ENCODE measurements around the gene CDH24.

CDH24 gene

GRCh38 chr14:23089498-23090253 is 32.4 kb upstream of the CDH24 start:
- no peak for DNase-seq

DNA sequence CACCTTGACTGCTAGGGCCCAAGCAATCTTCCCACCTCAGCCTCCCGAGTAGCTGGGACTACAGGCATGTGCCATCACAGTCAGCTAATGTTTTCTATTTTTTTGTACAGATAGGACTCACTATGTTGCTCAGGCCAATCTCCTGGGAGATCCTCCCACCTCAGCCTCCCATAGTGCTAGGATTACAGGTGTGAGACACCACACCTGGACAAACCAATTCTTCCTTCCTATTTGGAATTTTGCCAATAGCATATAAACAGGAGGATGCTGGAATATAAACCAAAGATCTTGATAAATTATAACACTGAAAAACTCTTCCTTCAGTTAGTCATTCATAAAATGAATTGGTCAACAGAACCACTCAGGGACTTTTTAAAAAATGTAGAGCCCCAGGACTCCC is 29.2 kb upstream of the CDH24 start:
- DNase-seq, result no peak

GRCh38 chr14:23085458-23085857 is 28.1 kb upstream of the CDH24 start:
- DNase-seq, result no peak

DNA sequence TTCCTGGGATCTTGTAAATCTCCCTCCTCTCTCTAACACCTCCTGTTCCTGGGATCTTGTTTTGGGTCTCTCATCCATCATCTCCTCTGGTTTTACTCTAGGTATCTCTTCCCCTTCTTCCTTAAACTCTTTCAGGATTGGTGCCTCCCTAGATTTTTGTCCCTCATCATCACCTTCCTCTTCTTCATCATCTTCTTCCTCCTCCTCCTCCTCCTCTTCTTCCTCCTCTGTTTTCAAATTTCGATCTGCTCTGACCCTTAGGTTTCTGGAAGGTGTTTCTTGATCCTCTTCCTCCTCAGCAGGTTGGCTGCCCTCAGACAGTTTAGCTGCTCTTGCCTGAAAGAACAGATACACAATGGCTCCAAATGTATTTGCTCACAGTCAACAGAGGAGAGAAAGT is 23.2 kb upstream of the CDH24 start:
- DNase-seq, result no peak

GRCh38 chr14:23079716-23080115 is 22.4 kb upstream of the CDH24 start:
- DNase-seq, result no peak

GRCh38 chr14:23078692-23079116 is 21.4 kb upstream of the CDH24 start:
- no peak for DNase-seq

GRCh38 chr14:23077962-23078361 is 20.6 kb upstream of the CDH24 start:
- no peak for DNase-seq

DNA sequence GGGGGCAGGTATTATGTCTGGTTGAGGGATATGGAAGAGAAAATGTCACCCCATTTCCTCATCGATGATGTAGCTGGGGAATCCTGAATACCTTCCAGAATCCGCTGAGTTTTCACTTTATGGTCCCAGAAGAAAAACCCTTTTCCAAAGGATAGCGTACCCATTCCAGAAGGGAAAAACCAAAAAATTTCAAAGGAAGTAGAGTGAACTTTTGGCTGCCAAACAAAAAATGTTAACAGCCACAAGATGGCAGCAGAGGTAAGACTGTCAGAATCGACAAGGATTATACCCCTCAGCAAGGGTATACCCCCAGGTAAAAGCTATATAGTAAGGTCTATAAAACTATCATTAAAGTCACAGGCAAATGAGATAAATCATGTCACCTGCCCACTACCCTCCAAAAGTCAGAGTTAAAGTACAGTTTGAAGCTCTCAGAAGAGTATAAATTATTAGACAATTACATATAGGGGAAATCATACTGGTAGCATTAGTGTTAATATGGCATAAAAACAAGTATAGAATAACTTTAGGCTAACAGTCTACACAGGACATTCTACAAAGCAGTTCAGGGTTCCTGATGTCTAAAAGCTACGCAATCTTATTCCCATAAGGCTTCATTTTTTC is 19.6 kb upstream of the CDH24 start:
- no peak for DNase-seq

- no peak for DNase-seq
Observed at GRCh38 chr14:23074906-23075305, 17.6 kb upstream of the CDH24 start.

DNA sequence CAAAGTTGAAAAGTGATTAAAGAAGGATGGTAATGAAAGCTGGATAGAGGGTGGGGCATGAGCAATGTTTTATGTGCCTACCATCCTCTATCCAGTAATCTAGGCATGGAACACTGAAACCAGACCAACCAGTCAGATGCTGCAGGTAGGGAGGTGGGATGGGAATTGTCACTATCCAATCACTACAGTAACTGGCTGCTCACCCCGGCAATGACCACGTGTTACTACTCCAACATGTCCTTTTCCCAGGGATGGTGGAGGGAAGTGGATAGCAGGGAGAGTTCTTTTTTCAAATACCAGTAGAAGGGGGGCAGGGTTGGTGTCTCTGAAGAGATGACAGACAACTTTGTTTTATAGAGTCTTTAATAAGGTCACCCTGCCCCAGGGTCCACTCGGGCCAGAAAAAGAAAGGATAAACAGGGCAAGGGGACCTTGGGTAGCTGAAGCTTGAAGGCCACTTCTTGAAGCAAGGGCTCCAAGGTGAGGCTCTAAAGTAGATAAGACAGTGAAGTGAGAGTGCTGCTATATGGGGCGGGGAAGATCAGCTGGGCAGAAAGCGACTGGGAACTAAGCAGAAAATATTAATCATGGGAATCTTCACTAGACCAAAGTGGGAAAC is 14.7 kb upstream of the CDH24 start:
- DNase-seq, result no peak

- DNase-seq, result no peak
Observed at GRCh38 chr14:23071244-23071920, 14.1 kb upstream of the CDH24 start.

DNA sequence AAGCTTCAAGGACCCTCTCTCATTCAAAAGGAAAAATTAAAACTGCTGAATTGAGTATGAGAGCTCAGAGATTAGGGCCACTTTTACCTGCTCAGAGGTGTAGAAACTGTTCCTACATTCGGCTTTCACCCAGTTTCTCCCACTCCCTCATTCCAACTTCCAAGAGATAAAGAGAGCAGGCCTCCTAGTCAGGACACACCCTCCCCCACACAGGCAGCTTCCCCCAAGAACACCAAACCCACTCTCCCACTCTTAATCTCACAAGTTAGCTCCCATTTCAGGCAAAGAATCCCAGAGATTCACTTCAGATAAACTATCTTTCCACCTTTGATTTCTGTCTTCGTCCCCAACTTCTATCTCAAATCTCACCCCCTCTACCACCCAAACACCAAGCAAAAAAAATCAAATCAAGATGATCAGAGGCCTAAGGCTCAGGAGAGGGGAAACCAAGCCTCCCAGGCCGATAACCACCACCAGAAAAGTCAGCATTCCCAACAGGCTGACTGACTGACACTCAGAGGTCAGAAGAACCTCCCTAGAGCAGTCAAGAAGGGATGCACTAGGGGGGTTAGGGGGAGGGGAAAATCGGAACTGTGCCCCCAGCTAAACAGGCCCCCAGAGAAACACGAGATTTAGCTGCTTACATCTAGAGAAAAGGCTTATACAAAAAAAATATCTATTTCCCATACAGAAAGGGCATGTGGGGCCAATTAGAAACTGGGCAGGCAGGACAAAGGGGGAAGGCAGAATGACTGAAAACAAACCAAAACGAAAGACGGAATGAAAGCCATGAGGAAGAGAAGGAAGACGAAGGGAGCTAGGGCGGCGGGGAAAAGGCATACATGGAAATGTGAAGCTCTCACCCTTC is 13.2 kb upstream of the CDH24 start:
- DNase-seq, result no peak

- no peak for DNase-seq
Observed at GRCh38 chr14:23069413-23069806, 12.1 kb upstream of the CDH24 start.

GRCh38 chr14:23068789-23069412 is 11.6 kb upstream of the CDH24 start:
- no peak for DNase-seq

DNA sequence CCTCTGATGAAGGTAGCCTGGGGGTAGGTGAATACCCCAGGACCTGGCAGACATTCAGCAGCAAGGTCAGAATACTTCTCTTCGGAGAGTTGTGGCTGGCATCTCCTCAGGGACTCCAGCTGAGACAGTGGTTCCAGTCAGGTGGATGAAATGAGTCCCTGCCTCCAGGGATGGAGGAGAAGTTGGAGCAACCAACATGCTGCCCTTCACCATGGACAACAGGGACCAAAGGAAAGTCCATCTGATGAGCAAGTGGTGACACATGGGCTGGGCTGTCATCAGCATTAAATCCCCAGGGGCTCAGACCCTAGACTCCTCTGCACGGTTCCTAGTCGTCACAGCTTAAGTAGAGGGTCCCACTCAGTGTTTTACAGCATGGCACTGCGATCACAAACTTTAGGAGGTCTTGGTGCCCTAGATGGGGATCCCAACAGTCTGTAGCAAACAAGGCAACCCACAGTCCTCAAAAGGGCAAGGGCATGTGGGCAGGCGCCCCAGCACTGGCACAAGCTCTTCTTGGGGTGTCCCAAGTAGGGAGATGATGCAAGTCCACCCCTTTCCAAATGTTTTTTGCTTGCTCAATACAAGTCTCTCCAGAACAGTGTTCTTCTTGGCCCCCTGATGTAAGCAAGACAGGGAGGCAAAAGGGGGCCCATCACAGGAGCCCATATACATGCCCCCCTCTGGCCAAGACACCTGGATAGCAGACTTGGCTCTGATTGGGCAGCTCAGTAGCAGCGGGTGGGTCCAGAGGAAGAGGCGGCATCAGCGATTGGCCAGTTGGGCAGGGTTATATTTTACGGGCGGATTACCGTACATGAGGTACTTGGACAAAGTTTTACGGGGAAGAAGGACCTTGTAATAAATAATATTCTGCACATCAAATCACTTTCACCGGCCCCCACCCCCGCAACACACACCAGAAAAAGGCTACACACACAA is 10.8 kb upstream of the CDH24 start:
- no peak for DNase-seq

DNA sequence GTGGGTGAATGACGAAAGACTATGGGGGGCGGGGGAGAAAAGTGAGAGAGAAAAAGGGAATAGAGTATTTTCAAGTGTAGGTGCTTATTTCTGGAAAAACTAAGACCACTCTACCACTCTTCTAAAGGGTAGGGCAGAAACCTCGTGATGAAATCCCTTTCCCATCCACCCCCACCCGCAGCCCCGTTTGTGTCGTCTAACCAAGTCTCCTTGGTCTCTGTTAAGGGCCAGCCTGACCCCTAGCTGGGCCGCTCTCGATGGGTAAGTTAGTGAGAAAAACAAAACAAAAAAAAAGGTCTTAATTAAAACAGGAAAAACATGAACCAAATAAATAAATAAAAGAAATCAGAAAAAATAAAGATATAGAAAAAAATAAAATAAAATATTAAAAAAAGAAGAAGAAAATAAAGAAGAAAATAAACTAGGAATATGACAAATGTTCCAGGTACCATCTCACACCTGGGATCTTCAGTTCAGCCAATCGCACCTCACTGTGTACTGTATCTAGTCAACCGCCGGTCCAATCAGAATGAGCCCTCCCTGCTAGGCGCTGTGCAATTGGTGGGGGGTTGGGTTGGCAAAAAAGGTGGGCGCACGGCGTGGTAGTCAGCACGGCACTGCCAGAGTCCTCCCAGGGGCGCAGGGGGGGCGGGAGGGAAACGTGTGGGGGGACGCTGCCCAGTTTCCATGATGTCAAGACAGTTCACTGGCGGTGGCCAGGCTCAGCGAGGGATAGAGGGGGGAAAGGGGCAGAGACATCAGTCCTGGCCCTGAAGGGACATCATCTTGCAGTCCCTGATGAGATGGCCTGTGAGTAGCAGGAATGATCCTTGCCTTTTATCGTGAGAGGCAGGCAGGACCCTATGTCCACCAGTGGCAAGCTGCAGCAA is 9.8 kb upstream of the CDH24 start:
- no peak for DNase-seq

DNA sequence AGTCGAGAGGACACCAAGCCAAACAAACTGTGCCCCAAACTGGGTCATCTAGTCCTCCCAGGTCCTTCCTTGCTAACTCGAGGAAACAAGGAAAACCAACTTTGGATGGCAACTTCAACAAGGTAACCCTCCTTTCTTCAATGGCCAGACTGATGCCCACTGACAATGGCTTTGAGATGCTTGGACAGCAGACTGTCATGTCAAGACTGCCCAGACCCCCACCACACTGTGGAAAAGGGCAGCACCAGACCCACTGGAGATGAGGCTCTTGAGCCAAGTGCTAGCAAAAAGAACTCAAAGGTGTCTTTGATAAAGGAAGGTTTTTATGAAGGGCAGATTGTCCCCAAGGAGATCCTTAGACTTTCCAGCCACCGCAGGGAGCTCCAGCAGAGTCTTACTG is 9.0 kb upstream of the CDH24 start:
- DNase-seq, result no peak

- DNase-seq, result no peak
Observed at GRCh38 chr14:23063601-23064000, 6.3 kb upstream of the CDH24 start.

DNA sequence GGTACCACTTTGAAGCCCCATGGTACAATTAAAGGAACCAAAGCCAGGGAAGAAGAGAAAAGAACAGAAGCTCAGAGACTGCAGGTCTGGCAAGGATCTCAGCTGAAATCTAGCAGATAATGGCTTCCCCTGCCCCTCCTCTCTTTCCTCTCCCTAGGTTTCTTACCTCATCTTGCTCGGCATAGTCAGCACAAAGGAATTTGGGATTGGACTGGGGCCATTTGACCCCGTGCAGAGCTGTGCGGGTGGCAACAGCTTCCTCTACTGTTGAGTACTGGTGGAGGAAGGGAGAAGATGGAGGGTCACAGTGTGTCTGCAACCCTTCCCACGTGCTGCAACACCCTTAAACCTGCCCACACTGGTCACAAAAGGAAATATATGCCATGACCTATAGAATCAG is 4.7 kb upstream of the CDH24 start:
- no peak for DNase-seq
